OCI-LY3 (cell line): ENCODE results near the gene ZBBX.
"Not testable (repeated sequence)": the region's sequence is repeated elsewhere in the genome, so short reads cannot be mapped to it uniquely, and the experiment has no call there.

Experiments
- EZH2phosphoT487 ChIP-seq: fragments of 200-600 bp; shearing (Covaris generic); IDR thresholded peaks from 2 replicates; pipeline ENCODE4 v1.6.1; 2018; ENCODE audit warnings: antibody characterized with exemption, mixed run types, low read depth
- TF ChIP-seq, protein P1 (sequence below): fragments of 200-600, 300-600 bp; sonication (generic); IDR thresholded peaks from 2 replicates; pipeline ENCODE4 v1.5.1; 2014; ENCODE audit warnings: antibody characterized with exemption, low read length, low read depth

- TF ChIP-seq, protein P1, sequence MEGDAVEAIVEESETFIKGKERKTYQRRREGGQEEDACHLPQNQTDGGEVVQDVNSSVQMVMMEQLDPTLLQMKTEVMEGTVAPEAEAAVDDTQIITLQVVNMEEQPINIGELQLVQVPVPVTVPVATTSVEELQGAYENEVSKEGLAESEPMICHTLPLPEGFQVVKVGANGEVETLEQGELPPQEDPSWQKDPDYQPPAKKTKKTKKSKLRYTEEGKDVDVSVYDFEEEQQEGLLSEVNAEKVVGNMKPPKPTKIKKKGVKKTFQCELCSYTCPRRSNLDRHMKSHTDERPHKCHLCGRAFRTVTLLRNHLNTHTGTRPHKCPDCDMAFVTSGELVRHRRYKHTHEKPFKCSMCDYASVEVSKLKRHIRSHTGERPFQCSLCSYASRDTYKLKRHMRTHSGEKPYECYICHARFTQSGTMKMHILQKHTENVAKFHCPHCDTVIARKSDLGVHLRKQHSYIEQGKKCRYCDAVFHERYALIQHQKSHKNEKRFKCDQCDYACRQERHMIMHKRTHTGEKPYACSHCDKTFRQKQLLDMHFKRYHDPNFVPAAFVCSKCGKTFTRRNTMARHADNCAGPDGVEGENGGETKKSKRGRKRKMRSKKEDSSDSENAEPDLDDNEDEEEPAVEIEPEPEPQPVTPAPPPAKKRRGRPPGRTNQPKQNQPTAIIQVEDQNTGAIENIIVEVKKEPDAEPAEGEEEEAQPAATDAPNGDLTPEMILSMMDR = not testable (repeated sequence)
- not testable (repeated sequence) for TF ChIP-seq EZH2phosphoT487
Measured at GRCh38 chr3:167426962-167427361, 46.9 kb upstream of the ZBBX start.
